ENCODE data around the gene VSIR.

- TF ChIP-seq NFIC (IDR thresholded peaks at IDR 0.05) (no peak), ZBTB7A (IDR thresholded peaks at IDR 0.05; ENCODE audit: low read depth) (no peak), CEBPB (IDR thresholded peaks at IDR 0.05) (no peak), YY1 (IDR thresholded peaks at IDR 0.05; ENCODE audit: low read depth) (no peak), TEAD4 (IDR thresholded peaks at IDR 0.05) (no peak), RAD21 (IDR thresholded peaks at IDR 0.05; ENCODE audit: low read depth) (no peak), EP300 (IDR thresholded peaks at IDR 0.05; ENCODE audit: borderline replicate concordance) (no peak), REST (IDR thresholded peaks at IDR 0.05; ENCODE audit: low read depth) (no peak)
Observed at GRCh38 chr10:71739358-71739900, 33.9 kb downstream of the VSIR start.

All from Ishikawa (cell line).